H1 (cell line): ENCODE measurements around the gene KCNJ2. TPM values are rescaled to one million over a fixed set of nuclear protein-coding genes. Genes with fewer than 3 reads are reported as not detected.
A peak's percentile ranks its signal among the peaks of the same experiment; 100 is the strongest.

Experiments used
- BCL11A ChIP-seq, 2 experiments: IDR thresholded peaks; one replicate each; pipeline ENCODE4 v1.6.1; 2011; ENCODE audit warnings: low read depth in 2 of 2, low read length in 2 of 2, mild to moderate bottlenecking in 2 of 2
- CBX5 ChIP-seq: fragments of 300-800, 300-1000 bp; sonication (generic); IDR thresholded peaks from 2 replicates; pipeline ENCODE4 v1.7.1; 2016; ENCODE audit warnings: antibody characterized with exemption, low read length, low read depth
- CEBPB ChIP-seq: IDR thresholded peaks from 2 replicates; pipeline ENCODE4 v1.6.1; 2012; ENCODE audit warnings: low read depth, low read length
- CREB1 ChIP-seq: IDR thresholded peaks from 2 replicates; pipeline ENCODE4 v1.6.1; 2012; ENCODE audit warnings: inconsistent platforms
- JUN ChIP-seq: IDR thresholded peaks from 2 replicates; pipeline ENCODE4 v1.6.1; 2011; ENCODE audit warnings: low read depth, mild to moderate bottlenecking, improper control_type of control experiment, low read length
- KDM1A ChIP-seq: fragments of 200-600, 300-600 bp; sonication (generic); IDR thresholded peaks from 2 replicates; pipeline ENCODE4 v1.7.1; 2016; ENCODE audit warnings: mild to moderate bottlenecking, low read length, borderline replicate concordance
- RAD21 ChIP-seq, 2 experiments: IDR thresholded peaks in 1 of 2; conservative IDR thresholded peaks in 1 of 2; 2 replicates each; pipeline ENCODE4 v1.6.1; 2011; ENCODE audit warnings: low read depth in 2 of 2, low read length in 2 of 2, improper control_type of control experiment in 1 of 2, inconsistent platforms in 1 of 2, mild to moderate bottlenecking in 1 of 2, moderate library complexity in 1 of 2
- SRF ChIP-seq: IDR thresholded peaks from 2 replicates; pipeline ENCODE4 v1.6.1; 2011; ENCODE audit warnings: mild to moderate bottlenecking, low read depth, low read length, moderate library complexity
- TBP ChIP-seq: IDR thresholded peaks from 2 replicates; pipeline ENCODE4 v1.6.1; 2011; ENCODE audit warnings: low read depth, low read length, improper control_type of control experiment
- YY1 ChIP-seq: IDR thresholded peaks from 2 replicates; pipeline ENCODE4 v1.6.1; 2011; ENCODE audit warnings: low read depth, mild to moderate bottlenecking, low read length
- ZNF274 ChIP-seq: IDR thresholded peaks from 2 replicates; pipeline ENCODE4 v1.7.0; 2012; ENCODE audit warnings: low read length, borderline replicate concordance; ENCODE audit errors: extremely low read depth
- polyA plus RNA-seq, 7 experiments: library from polyadenylated mRNA; depleted of rRNA in 3 of 7; stranded (reverse) in 5 of 7; unstranded in 2 of 7; fragments of >200 nt in 5 of 7; fragments of 200-250 nt in 2 of 7; gene quantifications; 1 replicate in 5 of 7; 2 replicates in 1 of 7; 4 replicates in 1 of 7; pipeline versions ENCODE4 v1.2.1 to v1.2.3, GENCODE V29; 2011 to 2013; ENCODE audit warnings: missing spikeins in 2 of 7, mixed read lengths in 2 of 7
- total RNA-seq: library from RNA; stranded (reverse); fragmentation: NEBNext Ultra II Directional; extraction: Animal tissue kit (Norgen Biotek cat#: 25700); gene quantifications from 2 replicates; pipeline ENCODE4 v1.2.1, GENCODE V29; 2021
- TF ChIP-seq, protein P1 (sequence below), 3 experiments: IDR thresholded peaks; 1 replicate in 2 of 3; 2 replicates in 1 of 3; pipeline versions ENCODE4 v1.5.1 to v1.6.1; 2011; ENCODE audit warnings: low read length in 3 of 3, mild to moderate bottlenecking in 3 of 3, inconsistent platforms in 2 of 3, low read depth in 1 of 3, moderate library complexity in 1 of 3; ENCODE audit not compliant: insufficient read depth in 1 of 3; ENCODE audit errors: control extremely low read depth in 1 of 3
- TF ChIP-seq, protein P2 (sequence below): IDR thresholded peaks from 2 replicates; pipeline ENCODE4 v1.6.1; 2011; ENCODE audit warnings: low read depth, mild to moderate bottlenecking, low read length; ENCODE audit not compliant: insufficient read depth

The KCNJ2 gene
- total and polyA plus RNA-seq, 2 of the 8 experiments (the other 6 are each of a cell fraction or from before 2014, with no cell fraction given): 0.23 to 0.76 TPM

DNA sequence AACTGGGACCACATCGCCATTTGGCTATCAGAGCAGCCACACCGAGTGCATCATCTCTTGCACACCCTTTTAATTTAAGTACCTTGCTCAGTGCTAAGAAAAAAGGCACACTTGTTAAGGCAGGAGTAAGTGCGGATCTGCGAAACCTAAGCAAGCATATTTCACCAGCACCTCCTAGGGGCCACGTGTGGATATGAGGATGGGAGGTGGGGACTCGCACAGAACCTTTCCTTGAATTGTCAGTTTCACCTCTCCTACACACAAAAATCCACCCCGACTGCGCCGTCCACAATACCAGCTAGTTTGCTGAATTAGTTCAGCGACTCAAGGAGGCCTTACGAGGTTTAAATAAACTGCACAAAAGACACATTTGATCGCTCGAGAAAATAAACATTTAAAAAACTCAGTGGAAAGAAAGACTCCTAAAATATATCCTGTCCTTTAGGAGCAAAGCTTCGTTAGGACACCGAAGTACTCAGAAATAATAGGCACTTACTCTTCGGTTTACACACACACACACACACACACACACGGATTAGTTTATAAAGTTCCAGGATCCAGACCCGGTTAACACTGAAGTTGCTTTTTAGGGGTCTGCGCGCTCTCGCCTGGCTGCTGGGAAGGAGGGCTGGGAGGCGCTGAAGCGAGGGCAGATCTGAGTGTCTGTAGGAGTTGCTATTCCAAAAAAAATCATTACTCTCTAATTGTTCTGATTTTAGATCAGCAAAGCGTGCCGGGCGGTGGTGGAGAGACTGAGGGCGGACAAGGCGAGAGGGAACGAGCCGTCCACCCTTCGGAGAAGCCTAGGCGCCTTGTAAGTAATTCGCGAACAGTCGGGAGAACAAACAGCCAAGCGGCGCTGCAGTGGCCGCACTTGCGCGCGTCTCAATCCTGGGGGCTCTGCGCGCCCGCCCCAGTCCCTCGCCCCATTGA lies 1.0 kb upstream of the KCNJ2 start (continued):
- TF ChIP-seq JUN: no peak
- peak; percentile 71 to 77 for TF ChIP-seq RAD21 (IDR thresholded peaks at IDR 0.05 in 1 of 2, conservative IDR thresholded peaks at IDR 0.05 in 1 of 2; ENCODE audit: low read depth in 2 of 2, low read length in 2 of 2)
- TF ChIP-seq ZNF274: no peak
- TF ChIP-seq BCL11A (IDR thresholded peaks at IDR 0.05; ENCODE audit: low read depth in 2 of 2, low read length in 2 of 2): no peak
- TF ChIP-seq, protein P1, sequence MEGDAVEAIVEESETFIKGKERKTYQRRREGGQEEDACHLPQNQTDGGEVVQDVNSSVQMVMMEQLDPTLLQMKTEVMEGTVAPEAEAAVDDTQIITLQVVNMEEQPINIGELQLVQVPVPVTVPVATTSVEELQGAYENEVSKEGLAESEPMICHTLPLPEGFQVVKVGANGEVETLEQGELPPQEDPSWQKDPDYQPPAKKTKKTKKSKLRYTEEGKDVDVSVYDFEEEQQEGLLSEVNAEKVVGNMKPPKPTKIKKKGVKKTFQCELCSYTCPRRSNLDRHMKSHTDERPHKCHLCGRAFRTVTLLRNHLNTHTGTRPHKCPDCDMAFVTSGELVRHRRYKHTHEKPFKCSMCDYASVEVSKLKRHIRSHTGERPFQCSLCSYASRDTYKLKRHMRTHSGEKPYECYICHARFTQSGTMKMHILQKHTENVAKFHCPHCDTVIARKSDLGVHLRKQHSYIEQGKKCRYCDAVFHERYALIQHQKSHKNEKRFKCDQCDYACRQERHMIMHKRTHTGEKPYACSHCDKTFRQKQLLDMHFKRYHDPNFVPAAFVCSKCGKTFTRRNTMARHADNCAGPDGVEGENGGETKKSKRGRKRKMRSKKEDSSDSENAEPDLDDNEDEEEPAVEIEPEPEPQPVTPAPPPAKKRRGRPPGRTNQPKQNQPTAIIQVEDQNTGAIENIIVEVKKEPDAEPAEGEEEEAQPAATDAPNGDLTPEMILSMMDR (IDR thresholded peaks at IDR 0.05; ENCODE audit: control extremely low read depth in 1 of 3, insufficient read depth in 1 of 3, low read depth in 1 of 3, low read length in 3 of 3): peak; percentile 48 to 86 (median 75)
- TF ChIP-seq, protein P2, sequence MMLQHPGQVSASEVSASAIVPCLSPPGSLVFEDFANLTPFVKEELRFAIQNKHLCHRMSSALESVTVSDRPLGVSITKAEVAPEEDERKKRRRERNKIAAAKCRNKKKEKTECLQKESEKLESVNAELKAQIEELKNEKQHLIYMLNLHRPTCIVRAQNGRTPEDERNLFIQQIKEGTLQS: no peak
- TF ChIP-seq TBP: peak; percentile 28; the same call in 1 of the 2 replicates
- no peak for TF ChIP-seq SRF
- no peak for TF ChIP-seq CBX5
- no peak for TF ChIP-seq KDM1A
- no peak for TF ChIP-seq CREB1
- TF ChIP-seq CEBPB: no peak
- no peak for TF ChIP-seq YY1
